Type B pancreatic cell (in vitro differentiated cells): ENCODE data around the gene ARHGEF7. TPM values are rescaled to one million over a fixed set of nuclear protein-coding genes. Genes with fewer than 3 reads are reported as not detected.

Experiments
- DNase-seq: peaks from one replicate; pipeline ENCODE4 v3.0.0; 2021; ENCODE audit warnings: mixed read lengths; ENCODE audit not compliant: unreplicated experiment; ENCODE audit errors: extremely low spot score
- H3K27ac Mint-ChIP-seq: 2 replicates; pipeline ENCODE4 v1.8.0; 2021; ENCODE audit warnings: mild to moderate bottlenecking, mixed read lengths
- H3K27me3 Mint-ChIP-seq: 2 replicates; pipeline ENCODE4 v1.8.0; 2021; ENCODE audit warnings: mixed read lengths
- H3K36me3 Mint-ChIP-seq: 2 replicates; pipeline ENCODE4 v1.8.0; 2021; ENCODE audit warnings: mixed read lengths
- H3K4me1 Mint-ChIP-seq: one replicate; pipeline ENCODE4 v1.8.0; 2021; ENCODE audit warnings: mixed read lengths; ENCODE audit not compliant: unreplicated experiment
- H3K4me3 Mint-ChIP-seq: 2 replicates; pipeline ENCODE4 v1.8.0; 2021; ENCODE audit warnings: mild to moderate bottlenecking, mixed read lengths
- H3K9me3 Mint-ChIP-seq: 2 replicates; pipeline ENCODE4 v1.8.0; 2021; ENCODE audit warnings: mixed read lengths
- CTCF ChIP-seq: fragments of 200-600 bp; sonication (generic); conservative IDR thresholded peaks from 2 replicates; pipeline ENCODE4 v1.5.0; 2021; ENCODE audit warnings: antibody characterized with exemption, mild to moderate bottlenecking
- total RNA-seq: library from RNA; stranded (reverse); gene quantifications from 2 replicates; pipeline ENCODE4 v1.2.1, GENCODE V29; 2021; ENCODE audit warnings: low replicate concordance

Gene ARHGEF7
- total RNA-seq, 1 donor from 2014 or later, result 103 TPM

- Mint-ChIP-seq H3K9me3 (no peaks in the 10 kb centered on the region), H3K27ac (peak overlapping the region; percentile 78), H3K4me1 (peaks cover 21% of the 10 kb centered on the region), H3K36me3 (peaks cover 17% of the 10 kb centered on the region), H3K4me3 (no peak overlapping the region), H3K27me3 (no peaks in the 10 kb centered on the region)
- DNase-seq, result no peak
- TF ChIP-seq CTCF, result no peak
These were observed 41.3 kb downstream of the ARHGEF7 start for GRCh38 chr13:111156421-111156820.

- Mint-ChIP-seq H3K4me1 (peaks cover 8% of the 10 kb centered on the region), H3K36me3 (peaks cover 17% of the 10 kb centered on the region), H3K27ac (peak overlapping the region; percentile 86), H3K9me3 (no peaks in the 10 kb centered on the region), H3K27me3 (no peaks in the 10 kb centered on the region), H3K4me3 (no peak overlapping the region)
- TF ChIP-seq CTCF, result no peak
- DNase-seq, result no peak
These were observed 43.2 kb downstream of the ARHGEF7 start for GRCh38 chr13:111158136-111158805.

GRCh38 chr13:111159362-111160320 lies 44.5 kb downstream of the ARHGEF7 start:
- no peaks in the 10 kb centered on the region for H3K27me3 Mint-ChIP-seq
- no peak for DNase-seq
- H3K4me3 Mint-ChIP-seq, result no peak overlapping the region
- H3K27ac Mint-ChIP-seq, result peak overlapping the region; percentile 10
- H3K9me3 Mint-ChIP-seq, result no peaks in the 10 kb centered on the region
- H3K4me1 Mint-ChIP-seq, result peaks cover 11% of the 10 kb centered on the region
- H3K36me3 Mint-ChIP-seq, result peaks cover 20% of the 10 kb centered on the region
- no peak for TF ChIP-seq CTCF

GRCh38 chr13:111160648-111161047 lies 45.5 kb downstream of the ARHGEF7 start:
- H3K4me3 Mint-ChIP-seq, result no peak overlapping the region
- H3K9me3 Mint-ChIP-seq, result no peaks in the 10 kb centered on the region
- DNase-seq, result no peak
- H3K27me3 Mint-ChIP-seq, result no peaks in the 10 kb centered on the region
- H3K27ac Mint-ChIP-seq, result no peak overlapping the region
- TF ChIP-seq CTCF, result no peak
- peaks cover 10% of the 10 kb centered on the region for H3K4me1 Mint-ChIP-seq
- peaks cover 25% of the 10 kb centered on the region for H3K36me3 Mint-ChIP-seq

- DNase-seq, result no peak
- Mint-ChIP-seq H3K9me3 (no peaks in the 10 kb centered on the region), H3K36me3 (peaks cover 32% of the 10 kb centered on the region), H3K27me3 (no peaks in the 10 kb centered on the region), H3K4me1 (peaks cover 17% of the 10 kb centered on the region), H3K4me3 (no peak overlapping the region), H3K27ac (no peak overlapping the region)
- TF ChIP-seq CTCF, result no peak
These were observed 46.8 kb downstream of the ARHGEF7 start for GRCh38 chr13:111161601-111162600.
